Duodenal mucosa (tissue), 2 donors: Measurements from ENCODE around the gene CDK2AP2.

Source experiments
- H3K27ac ChIP-seq: one replicate; pipeline ENCODE4 v1.7.0; 2013; ENCODE audit warnings: low read depth, low read length
- H3K27me3 ChIP-seq, 2 donors: one replicate each; pipeline ENCODE4 v1.7.0; 2013; ENCODE audit warnings: low read length in 2 of 2, control low read depth in 1 of 2; ENCODE audit not compliant: insufficient read depth in 2 of 2, control insufficient read depth in 1 of 2
- H3K36me3 ChIP-seq, 2 donors: one replicate each; pipeline ENCODE4 v1.7.0; 2013; ENCODE audit warnings: low read length in 2 of 2, control low read depth in 1 of 2; ENCODE audit not compliant: insufficient read depth in 2 of 2, control insufficient read depth in 1 of 2
- H3K4me1 ChIP-seq, 2 donors: one replicate each; pipeline ENCODE4 v1.7.0; 2013; ENCODE audit warnings: low read length in 2 of 2, control low read depth in 1 of 2; ENCODE audit not compliant: insufficient read depth in 2 of 2, control insufficient read depth in 1 of 2
- H3K4me3 ChIP-seq, 2 donors: one replicate each; pipeline ENCODE4 v1.7.0; 2013; ENCODE audit warnings: low read length in 2 of 2, low read depth in 1 of 2
- H3K9ac ChIP-seq, 2 donors: one replicate each; pipeline ENCODE4 v1.7.0; 2013; ENCODE audit warnings: low read length in 2 of 2, low read depth in 1 of 2
- H3K9me3 ChIP-seq, 2 donors: one replicate each; pipeline ENCODE4 v1.7.0; 2013; ENCODE audit warnings: low read length in 2 of 2, control low read depth in 1 of 2; ENCODE audit not compliant: control insufficient read depth in 1 of 2

CDK2AP2 gene

DNA sequence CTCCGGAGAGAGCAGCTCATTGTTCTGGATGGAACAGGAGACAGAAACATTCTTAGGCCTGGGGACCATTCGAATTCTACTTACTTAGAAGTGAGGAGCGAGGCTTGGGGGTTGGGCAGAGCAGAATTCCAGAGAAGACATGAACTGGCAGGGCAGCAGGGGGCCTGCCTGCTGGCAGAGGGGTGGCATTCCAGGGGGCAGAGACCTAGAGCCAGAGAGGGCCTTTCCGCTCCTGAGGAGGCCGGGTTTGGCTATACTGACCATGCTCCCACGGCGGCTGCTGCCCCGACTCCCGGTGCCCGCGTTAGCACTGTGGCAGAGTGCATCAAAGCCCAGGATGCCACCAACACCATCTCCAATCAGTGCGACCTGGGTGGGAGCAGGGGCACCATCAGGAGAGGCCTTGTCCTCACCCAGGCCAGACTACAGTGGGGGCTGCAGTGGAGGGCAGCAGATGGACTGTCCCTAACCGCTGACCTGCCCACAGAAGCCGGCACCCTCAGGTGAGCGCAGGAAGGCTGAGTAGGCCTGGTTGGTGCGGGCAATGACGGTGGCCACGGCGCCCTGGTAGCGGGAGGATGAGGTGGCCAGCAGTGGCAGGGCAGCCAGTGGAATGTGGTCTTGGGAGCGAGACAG, 10.2 kb downstream of the CDK2AP2 start:
- Histone ChIP-seq H3K27me3 (no peaks in the 10 kb centered on the region), H3K36me3 (peaks cover 19 to 69% of the 10 kb centered on the region in 2 donors), H3K27ac (no peak overlapping the region), H3K9ac (no peak overlapping the region), H3K9me3 (no peaks in the 10 kb centered on the region), H3K4me1 (no peaks in the 10 kb centered on the region), H3K4me3 (no peak overlapping the region)

GRCh38 chr11:67496113-67496512, 11.8 kb downstream of the CDK2AP2 start:
- H3K9ac ChIP-seq, result no peak overlapping the region
- H3K27me3 ChIP-seq, result no peaks in the 10 kb centered on the region
- no peaks in the 10 kb centered on the region for H3K9me3 ChIP-seq
- H3K4me3 ChIP-seq, result no peak overlapping the region
- H3K4me1 ChIP-seq, result no peaks in the 10 kb centered on the region
- no peak overlapping the region for H3K27ac ChIP-seq
- H3K36me3 ChIP-seq, result peaks cover 19 to 71% of the 10 kb centered on the region in 2 donors

DNA sequence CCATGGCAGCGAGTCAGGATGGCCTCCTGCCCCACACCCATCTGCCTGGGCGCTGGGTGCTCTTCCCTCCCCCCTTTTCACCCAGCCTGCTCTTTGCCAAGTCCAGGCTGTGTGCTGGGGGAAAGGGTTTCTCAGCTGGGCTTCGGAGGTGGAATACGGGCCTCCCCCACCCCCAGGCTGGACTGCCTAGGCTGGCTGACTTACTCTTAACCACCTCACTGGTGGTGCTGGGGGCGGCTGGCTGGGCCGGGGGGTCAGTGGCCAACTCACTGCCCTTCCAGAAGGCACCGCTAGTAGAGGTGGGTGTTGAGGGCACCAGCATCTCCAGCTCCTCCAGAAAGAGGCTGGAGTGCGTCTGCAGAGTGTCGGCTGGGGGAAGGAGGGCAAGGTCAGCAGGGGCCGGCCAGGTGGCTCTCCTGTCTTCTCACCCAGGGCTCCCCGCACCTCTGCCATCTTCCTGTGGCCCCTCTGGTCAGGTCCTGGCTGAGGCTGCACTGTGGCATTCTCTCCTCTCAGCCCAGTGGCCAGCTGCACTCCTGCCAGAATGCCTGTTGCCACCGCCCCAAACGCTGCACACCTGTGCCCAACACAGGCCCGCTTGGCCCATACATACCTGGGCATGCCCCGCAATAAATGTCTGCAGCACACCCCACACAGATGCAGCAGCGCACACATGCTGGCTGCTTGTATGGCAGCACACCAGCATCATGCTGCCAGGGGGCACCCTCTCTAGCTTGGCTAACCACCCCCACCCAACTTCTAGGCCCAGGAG, 12.5 kb downstream of the CDK2AP2 start:
- Histone ChIP-seq H3K27ac (no peak overlapping the region), H3K4me3 (no peak overlapping the region), H3K36me3 (peaks cover 23 to 74% of the 10 kb centered on the region in 2 donors), H3K9ac (no peak overlapping the region), H3K9me3 (no peaks in the 10 kb centered on the region), H3K27me3 (no peaks in the 10 kb centered on the region), H3K4me1 (no peaks in the 10 kb centered on the region)

- H3K9me3 ChIP-seq, result no peaks in the 10 kb centered on the region
- no peak overlapping the region for H3K4me3 ChIP-seq
- peaks cover 20 to 73% of the 10 kb centered on the region in 2 donors for H3K36me3 ChIP-seq
- no peak overlapping the region for H3K27ac ChIP-seq
- H3K9ac ChIP-seq, result no peak overlapping the region
- no peaks in the 10 kb centered on the region for H3K27me3 ChIP-seq
- H3K4me1 ChIP-seq, result no peaks in the 10 kb centered on the region
Observed at GRCh38 chr11:67494371-67495233, 13.4 kb downstream of the CDK2AP2 start.

- Histone ChIP-seq H3K27ac (no peak overlapping the region), H3K9ac (no peak overlapping the region), H3K4me3 (no peak overlapping the region), H3K9me3 (no peaks in the 10 kb centered on the region), H3K27me3 (no peaks in the 10 kb centered on the region), H3K4me1 (no peaks in the 10 kb centered on the region), H3K36me3 (peaks cover 22 to 74% of the 10 kb centered on the region in 2 donors)
Observed at GRCh38 chr11:67493548-67494370, 14.2 kb downstream of the CDK2AP2 start.

DNA sequence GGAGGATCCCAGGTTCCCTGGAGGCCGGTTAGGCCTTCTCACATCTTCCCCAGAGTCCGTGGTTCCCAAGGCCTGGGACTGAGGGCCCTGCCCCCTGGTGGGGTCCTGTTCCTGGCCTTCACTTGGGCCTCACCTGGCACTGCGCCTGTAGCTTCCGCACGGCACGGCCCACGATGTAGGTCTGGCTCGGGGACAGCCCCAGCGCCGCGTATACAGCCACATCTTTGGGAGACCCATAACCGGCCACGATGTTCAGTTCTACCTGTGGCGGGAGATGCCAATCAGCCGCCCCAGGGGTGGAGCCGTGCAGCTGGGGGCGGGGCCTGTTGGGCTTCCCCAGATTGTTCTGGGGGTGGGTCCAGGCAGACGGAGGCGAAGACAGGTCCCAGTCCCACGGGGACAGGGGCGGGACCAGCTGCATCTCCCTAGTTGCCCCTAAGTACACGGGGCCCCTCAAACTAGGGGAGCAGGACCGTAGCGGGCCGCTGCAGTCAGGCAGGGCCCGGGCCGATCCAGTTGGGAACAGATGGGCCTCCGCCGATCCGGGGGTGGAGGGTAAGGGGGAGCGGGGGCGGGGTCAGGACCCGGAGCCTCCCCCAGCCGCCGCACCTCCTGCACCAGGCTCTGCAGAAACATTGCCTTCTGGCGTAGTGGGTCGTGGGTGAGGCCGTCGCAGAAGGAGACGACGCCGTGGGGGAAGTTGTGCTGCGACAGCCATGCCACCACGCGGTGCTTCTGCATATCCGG, 15.0 kb downstream of the CDK2AP2 start:
- H3K4me1 ChIP-seq, result no peaks in the 10 kb centered on the region
- H3K36me3 ChIP-seq, result peaks cover 22 to 66% of the 10 kb centered on the region in 2 donors
- H3K4me3 ChIP-seq, result no peak overlapping the region
- H3K27ac ChIP-seq, result no peak overlapping the region
- H3K27me3 ChIP-seq, result no peaks in the 10 kb centered on the region
- H3K9me3 ChIP-seq, result no peaks in the 10 kb centered on the region
- H3K9ac ChIP-seq, result no peak overlapping the region

DNA sequence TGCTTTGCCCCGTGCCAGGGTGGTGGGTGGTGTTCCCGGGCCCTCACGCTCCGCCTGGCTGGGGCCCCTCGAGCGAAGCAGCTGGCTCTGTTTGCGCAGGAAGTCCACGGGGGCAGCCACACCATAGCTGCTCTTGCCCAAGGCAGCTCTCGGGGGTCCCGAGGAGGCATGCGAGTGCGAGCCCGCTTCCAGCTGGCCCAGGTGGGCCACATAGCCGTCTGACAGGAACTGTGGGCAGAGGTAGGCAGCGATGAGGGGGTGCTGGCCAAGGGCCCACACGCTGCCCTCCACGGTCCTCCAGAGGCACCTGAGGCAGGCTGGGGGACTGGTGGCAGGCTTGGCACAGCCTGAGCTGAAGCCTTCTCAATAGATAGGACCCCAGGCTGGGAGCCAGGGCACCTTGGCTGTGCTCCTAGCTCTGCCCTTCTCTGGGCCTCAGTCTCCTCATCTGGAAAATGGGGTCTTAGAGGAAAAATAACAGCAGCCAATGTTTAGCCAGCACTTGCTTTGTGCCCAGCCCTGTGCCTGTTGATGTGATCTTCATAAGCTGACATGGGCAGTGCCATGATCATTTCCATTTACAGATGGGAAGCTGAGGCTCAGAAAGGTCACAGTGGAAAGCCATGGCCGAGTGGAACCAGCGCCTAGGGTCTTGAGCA, 15.8 kb downstream of the CDK2AP2 start:
- H3K9ac ChIP-seq, result no peak overlapping the region
- H3K36me3 ChIP-seq, result peaks cover 22 to 60% of the 10 kb centered on the region in 2 donors
- H3K27me3 ChIP-seq, result no peaks in the 10 kb centered on the region
- no peak overlapping the region for H3K4me3 ChIP-seq
- no peaks in the 10 kb centered on the region for H3K4me1 ChIP-seq
- no peak overlapping the region for H3K27ac ChIP-seq
- H3K9me3 ChIP-seq, result no peaks in the 10 kb centered on the region

- Histone ChIP-seq H3K27ac (no peak overlapping the region), H3K4me3 (no peak overlapping the region), H3K4me1 (peaks cover 0 to 6% of the 10 kb centered on the region in 2 donors), H3K36me3 (peaks cover 18 to 59% of the 10 kb centered on the region in 2 donors), H3K9me3 (no peaks in the 10 kb centered on the region), H3K27me3 (no peaks in the 10 kb centered on the region), H3K9ac (no peak overlapping the region)
Observed at GRCh38 chr11:67491276-67492068, 16.5 kb downstream of the CDK2AP2 start.
